ENCODE data around the gene JDP2.

The JDP2 gene

GRCh38 chr14:75395862-75396261 lies 32.0 kb upstream of the JDP2 start:
- Histone ChIP-seq H3K4me1 (ENCODE audit: control insufficient read depth in 1 of 2, insufficient read depth in 2 of 2, low read length in 2 of 2) (peaks cover 16% of the 10 kb centered on the region in 2 experiments), H3K9me3 (ENCODE audit: insufficient read depth, low read depth, low read length) (peaks cover 3% of the 10 kb centered on the region), H3K18ac (ENCODE audit: low read length) (no peak overlapping the region), H4K12ac (ENCODE audit: low read depth, low read length) (no peak overlapping the region), H2BK12ac (ENCODE audit: low read length) (no peak overlapping the region), H4K8ac (ENCODE audit: low read depth, low read length) (no peak overlapping the region), H3K4me3 (ENCODE audit: low read depth, low read length) (peak overlapping the region; percentile 33), H2BK120ac (ENCODE audit: insufficient read depth, low read length, poor library complexity) (no peak overlapping the region), H3K36me3 (ENCODE audit: control insufficient read depth in 1 of 2, insufficient read depth in 2 of 2, low read length in 2 of 2) (no peaks in the 10 kb centered on the region), H3K23ac (ENCODE audit: low read length) (no peak overlapping the region), H3K27me3 (ENCODE audit: insufficient read depth, low read length) (no peaks in the 10 kb centered on the region), H3K4ac (ENCODE audit: low read depth, low read length) (no peak overlapping the region), H2AFZ (ENCODE audit: insufficient read depth, low read length, poor library complexity) (no peak overlapping the region), H3K14ac (ENCODE audit: low read length) (no peak overlapping the region), H3K4me2 (ENCODE audit: low read length) (no peak overlapping the region), H2AK5ac (ENCODE audit: low read length) (no peak overlapping the region), H4K91ac (ENCODE audit: low read depth, low read length) (no peak overlapping the region), H3K27ac (ENCODE audit: low read depth, low read length) (no peak overlapping the region), H3K9ac (ENCODE audit: low read length) (no peak overlapping the region), H2BK5ac (ENCODE audit: low read depth, low read length, poor library complexity) (no peak overlapping the region), H3K79me1 (ENCODE audit: low read length) (no peaks in the 10 kb centered on the region), H3K79me2 (ENCODE audit: control insufficient read depth, insufficient read depth, low read length, poor library complexity) (no peaks in the 10 kb centered on the region)
- no CpG with 5 or more reads among the region's 5 CpGs for WGBS (ENCODE audit: extremely low coverage, insufficient coverage, insufficient read length)
- no peak for DNase-seq

- Histone ChIP-seq H3K9me3 (ENCODE audit: insufficient read depth, low read depth, low read length) (peaks cover 5% of the 10 kb centered on the region), H2BK12ac (ENCODE audit: low read length) (no peak overlapping the region), H3K27ac (ENCODE audit: low read depth, low read length) (no peak overlapping the region), H3K18ac (ENCODE audit: low read length) (no peak overlapping the region), H2AFZ (ENCODE audit: insufficient read depth, low read length, poor library complexity) (no peak overlapping the region), H3K79me1 (ENCODE audit: low read length) (no peaks in the 10 kb centered on the region), H3K79me2 (ENCODE audit: control insufficient read depth, insufficient read depth, low read length, poor library complexity) (no peaks in the 10 kb centered on the region), H3K27me3 (ENCODE audit: insufficient read depth, low read length) (no peaks in the 10 kb centered on the region), H4K91ac (ENCODE audit: low read depth, low read length) (no peak overlapping the region), H3K4me2 (ENCODE audit: low read length) (no peak overlapping the region), H3K9ac (ENCODE audit: low read length) (no peak overlapping the region), H2BK5ac (ENCODE audit: low read depth, low read length, poor library complexity) (no peak overlapping the region), H3K4me3 (ENCODE audit: low read depth, low read length) (no peak overlapping the region), H2AK5ac (ENCODE audit: low read length) (no peak overlapping the region), H3K4ac (ENCODE audit: low read depth, low read length) (no peak overlapping the region), H4K8ac (ENCODE audit: low read depth, low read length) (no peak overlapping the region), H2BK120ac (ENCODE audit: insufficient read depth, low read length, poor library complexity) (no peak overlapping the region), H4K12ac (ENCODE audit: low read depth, low read length) (no peak overlapping the region), H3K36me3 (ENCODE audit: control insufficient read depth in 1 of 2, insufficient read depth in 2 of 2, low read length in 2 of 2) (no peaks in the 10 kb centered on the region), H3K14ac (ENCODE audit: low read length) (no peak overlapping the region), H3K23ac (ENCODE audit: low read length) (no peak overlapping the region), H3K4me1 (ENCODE audit: control insufficient read depth in 1 of 2, insufficient read depth in 2 of 2, low read length in 2 of 2) (peaks cover 14 to 16% of the 10 kb centered on the region in 2 experiments)
- DNase-seq, result no peak
- no CpG with 5 or more reads among the region's 4 CpGs for WGBS (ENCODE audit: extremely low coverage, insufficient coverage, insufficient read length)
These were observed 28.5 kb upstream of the JDP2 start for GRCh38 chr14:75399321-75399720.

- H2BK120ac ChIP-seq (ENCODE audit: insufficient read depth, low read length, poor library complexity), result no peak overlapping the region
- H3K4ac ChIP-seq (ENCODE audit: low read depth, low read length), result no peak overlapping the region
- WGBS (ENCODE audit: extremely low coverage, insufficient coverage, insufficient read length), result no CpG with 5 or more reads among the region's 7 CpGs
- no peak overlapping the region for H3K9ac ChIP-seq (ENCODE audit: low read length)
- no peak overlapping the region for H4K8ac ChIP-seq (ENCODE audit: low read depth, low read length)
- no peak overlapping the region for H3K18ac ChIP-seq (ENCODE audit: low read length)
- no peak overlapping the region for H2BK5ac ChIP-seq (ENCODE audit: low read depth, low read length, poor library complexity)
- H3K27me3 ChIP-seq (ENCODE audit: insufficient read depth, low read length), result no peaks in the 10 kb centered on the region
- H3K27ac ChIP-seq (ENCODE audit: low read depth, low read length), result no peak overlapping the region
- H3K79me1 ChIP-seq (ENCODE audit: low read length), result no peaks in the 10 kb centered on the region
- no peaks in the 10 kb centered on the region for H3K36me3 ChIP-seq (ENCODE audit: control insufficient read depth in 1 of 2, insufficient read depth in 2 of 2, low read length in 2 of 2)
- peaks cover 5% of the 10 kb centered on the region for H3K9me3 ChIP-seq (ENCODE audit: insufficient read depth, low read depth, low read length)
- H3K4me3 ChIP-seq (ENCODE audit: low read depth, low read length), result no peak overlapping the region
- no peak overlapping the region for H3K14ac ChIP-seq (ENCODE audit: low read length)
- H3K79me2 ChIP-seq (ENCODE audit: control insufficient read depth, insufficient read depth, low read length, poor library complexity), result no peaks in the 10 kb centered on the region
- peak in 1 of 2 donors; percentile 17 for DNase-seq
- no peak overlapping the region for H4K91ac ChIP-seq (ENCODE audit: low read depth, low read length)
- H2AK5ac ChIP-seq (ENCODE audit: low read length), result no peak overlapping the region
- no peak overlapping the region for H2AFZ ChIP-seq (ENCODE audit: insufficient read depth, low read length, poor library complexity)
- peaks cover 14 to 16% of the 10 kb centered on the region in 2 experiments for H3K4me1 ChIP-seq (ENCODE audit: control insufficient read depth in 1 of 2, insufficient read depth in 2 of 2, low read length in 2 of 2)
- no peak overlapping the region for H3K4me2 ChIP-seq (ENCODE audit: low read length)
- H4K12ac ChIP-seq (ENCODE audit: low read depth, low read length), result no peak overlapping the region
- H3K23ac ChIP-seq (ENCODE audit: low read length), result no peak overlapping the region
- no peak overlapping the region for H2BK12ac ChIP-seq (ENCODE audit: low read length)
These were observed 27.7 kb upstream of the JDP2 start for GRCh38 chr14:75399843-75400775.

- Histone ChIP-seq H3K9me3 (ENCODE audit: insufficient read depth, low read depth, low read length) (peaks cover 3% of the 10 kb centered on the region), H3K79me1 (ENCODE audit: low read length) (no peaks in the 10 kb centered on the region), H2BK12ac (ENCODE audit: low read length) (no peak overlapping the region), H2BK5ac (ENCODE audit: low read depth, low read length, poor library complexity) (no peak overlapping the region), H4K91ac (ENCODE audit: low read depth, low read length) (no peak overlapping the region), H3K14ac (ENCODE audit: low read length) (no peak overlapping the region), H2AK5ac (ENCODE audit: low read length) (no peak overlapping the region), H3K23ac (ENCODE audit: low read length) (no peak overlapping the region), H3K27me3 (ENCODE audit: insufficient read depth, low read length) (no peaks in the 10 kb centered on the region), H4K8ac (ENCODE audit: low read depth, low read length) (no peak overlapping the region), H2BK120ac (ENCODE audit: insufficient read depth, low read length, poor library complexity) (no peak overlapping the region), H3K18ac (ENCODE audit: low read length) (no peak overlapping the region), H3K4me3 (ENCODE audit: low read depth, low read length) (no peak overlapping the region), H3K36me3 (ENCODE audit: control insufficient read depth in 1 of 2, insufficient read depth in 2 of 2, low read length in 2 of 2) (no peaks in the 10 kb centered on the region), H3K4me1 (ENCODE audit: control insufficient read depth in 1 of 2, insufficient read depth in 2 of 2, low read length in 2 of 2) (peaks cover 14 to 16% of the 10 kb centered on the region in 2 experiments), H3K9ac (ENCODE audit: low read length) (no peak overlapping the region), H3K4ac (ENCODE audit: low read depth, low read length) (no peak overlapping the region), H3K79me2 (ENCODE audit: control insufficient read depth, insufficient read depth, low read length, poor library complexity) (no peaks in the 10 kb centered on the region), H3K4me2 (ENCODE audit: low read length) (no peak overlapping the region), H2AFZ (ENCODE audit: insufficient read depth, low read length, poor library complexity) (no peak overlapping the region), H3K27ac (ENCODE audit: low read depth, low read length) (no peak overlapping the region), H4K12ac (ENCODE audit: low read depth, low read length) (no peak overlapping the region)
- 100% methylated on average over 1 of the region's 10 CpGs for WGBS (ENCODE audit: extremely low coverage, insufficient coverage, insufficient read length)
- no peak for DNase-seq
These were observed 26.5 kb upstream of the JDP2 start for GRCh38 chr14:75401361-75401760.

Measured in trophoblast cell (in vitro differentiated cells and primary cell).